Transverse colon (tissue), 4 donors: ENCODE results near the gene CACNA1I. TPM values are rescaled to one million over a fixed set of nuclear protein-coding genes. Genes with fewer than 3 reads are reported as not detected.

ENCODE experiments used
- DNase-seq: peaks from one replicate; pipeline ENCODE4 v3.0.0-alpha.2; 2019
- H3K27ac ChIP-seq, 4 donors: fragments of 200-600 bp; sonication (generic); 2 replicates each; pipeline ENCODE4 v1.5.1; 2016 to 2018; ENCODE audit warnings: inconsistent platforms in 4 of 4
- H3K27me3 ChIP-seq: fragments of 200-600 bp; sonication (generic); 2 replicates; pipeline ENCODE4 v1.5.1; 2017; ENCODE audit warnings: inconsistent platforms
- H3K36me3 ChIP-seq, 4 donors: fragments of 200-600 bp; sonication (generic); 2 replicates each; pipeline ENCODE4 v1.5.1; 2017 to 2019; ENCODE audit warnings: inconsistent platforms in 4 of 4
- H3K4me1 ChIP-seq, 4 donors: fragments of 200-600 bp; sonication (generic); 2 replicates each; pipeline ENCODE4 v1.5.1; 2017 to 2020; ENCODE audit warnings: inconsistent platforms in 4 of 4
- H3K4me3 ChIP-seq, 4 donors: fragments of 200-600 bp; sonication (generic); 1 replicate in 1 of 4; 2 replicates in 3 of 4; pipeline versions ENCODE4 v1.5.1 to v1.6.1; 2017 to 2019; ENCODE audit warnings: inconsistent platforms in 4 of 4
- H3K9me3 ChIP-seq, 2 donors: fragments of 200-600 bp; sonication (generic); 2 replicates each; pipeline ENCODE4 v1.5.1; 2017 to 2019; ENCODE audit warnings: inconsistent platforms in 2 of 2
- EP300 ChIP-seq: sonication (generic); formaldehyde crosslinking; IDR thresholded peaks from one replicate; pipeline ENCODE4 v1.6.1; 2017; ENCODE audit warnings: antibody characterized with exemption, low read depth
- POLR2A ChIP-seq: fragments of 450-650 bp; IDR thresholded peaks from one replicate; pipeline ENCODE4 v1.6.1; 2016; ENCODE audit warnings: antibody characterized with exemption, mild to moderate bottlenecking, moderate library complexity
- POLR2AphosphoS5 ChIP-seq, 3 donors: sonication (generic); formaldehyde crosslinking; IDR thresholded peaks; one replicate each; pipeline ENCODE4 v1.6.1; 2016; ENCODE audit warnings: antibody characterized with exemption in 3 of 3
- WGBS, 2 donors: methylation state at CpG; one replicate each; pipeline ENCODE4 v1.1.5; 2018; ENCODE audit warnings: low coverage in 1 of 2; 5-methylcytosine and 5-hydroxymethylcytosine counted together
- in situ Hi-C, 4 donors: fragments of 200-750 bp; cut with MboI; loops; one replicate each; pipeline versions ENCODE4 v1.15.0 to v1.15.1; 2017; ENCODE audit warnings: low sequenced_read_pairs in 3 of 4, low pct_ligation_motif_present in 1 of 4, low pct_unique_long_range_greater_than_20kb in 1 of 4
- intact Hi-C: fragments of 100-400 bp; cut with DNase I; formaldehyde crosslinking; loops from one replicate; pipeline ENCODE4 v1.15.1; 2023; ENCODE audit warnings: low total_unique reads
- total RNA-seq, 4 donors: library from RNA; depleted of rRNA; stranded (reverse); fragments of >200 nt; gene quantifications; one replicate each; pipeline ENCODE4 v1.1.0, GENCODE V29; 2016
- TF ChIP-seq, protein P1 (sequence below), 5 experiments: fragments of 200-600 bp in 3 of 5; fragments of 450-650 bp in 2 of 5; sonication (generic) in 3 of 5; IDR thresholded peaks; 1 replicate in 2 of 5; 2 replicates in 3 of 5; pipeline ENCODE4 v1.5.1; 2016 to 2017; ENCODE audit warnings: antibody characterized with exemption in 5 of 5, inconsistent platforms in 3 of 5, mild to moderate bottlenecking in 2 of 5, moderate library complexity in 1 of 5

The CACNA1I gene
- total RNA-seq, 4 donors from 2014 or later = 0.14 to 1.1 (median 0.66) TPM

DNA sequence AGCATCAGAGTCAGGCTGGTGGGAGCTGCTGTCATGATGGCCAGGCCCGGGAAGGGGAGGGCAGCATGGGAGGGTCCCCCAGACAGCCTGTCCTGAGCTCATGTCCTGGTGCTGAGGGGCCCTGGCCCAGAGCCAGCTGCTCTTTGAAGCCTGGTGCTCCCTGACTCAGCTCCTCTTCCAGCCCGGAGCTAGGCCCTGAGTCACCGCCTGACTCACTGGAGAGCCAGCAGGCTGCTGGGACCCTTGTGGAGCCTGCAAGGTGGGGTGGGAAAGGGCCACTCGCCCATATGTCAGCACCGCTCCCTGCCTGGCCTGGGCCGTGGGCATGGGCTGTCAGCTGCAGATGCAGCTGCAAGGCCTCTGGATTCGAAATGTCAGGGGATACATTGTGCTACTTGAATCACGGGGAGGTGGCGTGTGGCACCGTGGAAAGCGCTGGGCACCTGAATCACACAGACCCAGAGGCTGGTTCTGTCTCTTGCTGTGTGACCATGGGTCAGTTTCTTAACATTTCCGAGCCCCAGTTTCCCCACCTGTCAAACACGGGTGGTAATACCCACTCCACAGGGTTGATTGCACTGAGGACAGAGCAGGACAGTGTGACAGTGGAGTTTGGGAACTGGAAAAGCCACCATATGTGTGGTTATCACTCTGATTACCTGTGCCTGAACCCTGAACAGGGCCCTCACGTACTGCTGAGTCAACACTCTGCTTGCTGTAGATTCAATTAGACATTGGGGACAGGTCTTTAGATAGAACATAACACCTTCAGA is 4.4 kb downstream of the CACNA1I start:
- TF ChIP-seq, protein P1, sequence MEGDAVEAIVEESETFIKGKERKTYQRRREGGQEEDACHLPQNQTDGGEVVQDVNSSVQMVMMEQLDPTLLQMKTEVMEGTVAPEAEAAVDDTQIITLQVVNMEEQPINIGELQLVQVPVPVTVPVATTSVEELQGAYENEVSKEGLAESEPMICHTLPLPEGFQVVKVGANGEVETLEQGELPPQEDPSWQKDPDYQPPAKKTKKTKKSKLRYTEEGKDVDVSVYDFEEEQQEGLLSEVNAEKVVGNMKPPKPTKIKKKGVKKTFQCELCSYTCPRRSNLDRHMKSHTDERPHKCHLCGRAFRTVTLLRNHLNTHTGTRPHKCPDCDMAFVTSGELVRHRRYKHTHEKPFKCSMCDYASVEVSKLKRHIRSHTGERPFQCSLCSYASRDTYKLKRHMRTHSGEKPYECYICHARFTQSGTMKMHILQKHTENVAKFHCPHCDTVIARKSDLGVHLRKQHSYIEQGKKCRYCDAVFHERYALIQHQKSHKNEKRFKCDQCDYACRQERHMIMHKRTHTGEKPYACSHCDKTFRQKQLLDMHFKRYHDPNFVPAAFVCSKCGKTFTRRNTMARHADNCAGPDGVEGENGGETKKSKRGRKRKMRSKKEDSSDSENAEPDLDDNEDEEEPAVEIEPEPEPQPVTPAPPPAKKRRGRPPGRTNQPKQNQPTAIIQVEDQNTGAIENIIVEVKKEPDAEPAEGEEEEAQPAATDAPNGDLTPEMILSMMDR (IDR thresholded peaks at IDR 0.05) = no peak
- TF ChIP-seq POLR2AphosphoS5 (IDR thresholded peaks at IDR 0.05) = no peak
- no peak for TF ChIP-seq POLR2A
- TF ChIP-seq EP300 = no peak
- no peak for DNase-seq
- H3K4me3 ChIP-seq = no peak overlapping the region
- in situ Hi-C loops (no loop called here), intact Hi-C loops (no loop called here)
- H3K4me1 ChIP-seq = no peaks in the 10 kb centered on the region
- peaks cover 6% of the 10 kb centered on the region for H3K27me3 ChIP-seq
- 76% methylated on average over 14 of the region's 14 CpGs; no CpG with 5 or more reads in 1 of the 2 donors for WGBS, 2 donors
- H3K9me3 ChIP-seq = no peaks in the 10 kb centered on the region
- no peak overlapping the region for H3K27ac ChIP-seq
- H3K36me3 ChIP-seq = no peaks in the 10 kb centered on the region

DNA sequence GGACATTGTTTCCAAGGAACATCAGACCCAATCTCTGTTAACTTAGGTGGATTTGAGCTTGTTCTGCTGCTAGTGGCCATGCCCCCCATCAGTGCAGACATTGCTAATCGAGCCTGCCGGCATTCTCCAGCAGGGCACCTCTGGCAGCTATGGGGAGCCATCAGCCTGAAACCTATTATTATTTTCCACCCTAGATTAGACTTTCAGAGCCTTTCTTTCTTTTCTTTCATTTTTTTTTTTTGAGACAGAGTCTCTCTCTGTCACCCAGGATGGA is 4.9 kb downstream of the CACNA1I start:
- WGBS, 2 donors = 75 to 88% methylated on average over 2 of the region's 2 CpGs
- in situ Hi-C loops = no loop called here

DNA sequence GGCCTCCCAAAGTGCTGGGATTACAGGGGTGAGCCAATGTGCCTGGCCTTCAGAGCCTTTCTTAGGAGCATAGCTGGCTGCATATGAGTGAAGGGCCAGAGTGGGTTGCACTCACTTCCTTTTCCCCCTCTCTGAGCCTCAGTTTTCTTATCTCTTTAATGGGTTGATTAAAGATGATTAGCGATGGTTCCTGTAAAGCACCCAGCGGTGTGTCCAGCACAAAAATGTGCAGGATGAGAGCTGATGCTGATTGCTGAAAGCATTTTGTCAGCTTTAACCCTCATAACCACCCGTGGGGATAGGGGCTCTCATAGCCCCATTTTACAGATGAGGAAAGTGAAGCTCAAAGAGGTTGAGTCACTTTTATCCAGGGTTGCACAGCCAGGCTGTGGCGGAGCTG is 5.5 kb downstream of the CACNA1I start:
- in situ Hi-C loops = no loop called here
- no peaks in the 10 kb centered on the region for H3K9me3 ChIP-seq
- H3K4me1 ChIP-seq = no peaks in the 10 kb centered on the region
- H3K27me3 ChIP-seq = peaks cover 6% of the 10 kb centered on the region
- WGBS, 2 donors = 74% methylated on average over 4 of the region's 4 CpGs; no CpG with 5 or more reads in 1 of the 2 donors
- no peak overlapping the region for H3K4me3 ChIP-seq
- intact Hi-C loops = no loop called here
- no peaks in the 10 kb centered on the region for H3K36me3 ChIP-seq
- no peak for TF ChIP-seq EP300
- TF ChIP-seq, protein P1 (IDR thresholded peaks at IDR 0.05) = no peak
- TF ChIP-seq POLR2A = no peak
- no peak for TF ChIP-seq POLR2AphosphoS5 (IDR thresholded peaks at IDR 0.05)
- H3K27ac ChIP-seq = no peak overlapping the region
- DNase-seq = no peak

More for the DNA sequence above, 4.9 kb downstream of the CACNA1I start:
- TF ChIP-seq POLR2AphosphoS5 (IDR thresholded peaks at IDR 0.05) (no peak), EP300 (no peak), POLR2A (no peak)
- TF ChIP-seq, protein P1 (IDR thresholded peaks at IDR 0.05) = no peak
- intact Hi-C loops = no loop called here
- no peak for DNase-seq
- Histone ChIP-seq H3K4me3 (no peak overlapping the region), H3K27ac (no peak overlapping the region), H3K9me3 (no peaks in the 10 kb centered on the region), H3K27me3 (peaks cover 6% of the 10 kb centered on the region), H3K4me1 (no peaks in the 10 kb centered on the region), H3K36me3 (no peaks in the 10 kb centered on the region)

DNA sequence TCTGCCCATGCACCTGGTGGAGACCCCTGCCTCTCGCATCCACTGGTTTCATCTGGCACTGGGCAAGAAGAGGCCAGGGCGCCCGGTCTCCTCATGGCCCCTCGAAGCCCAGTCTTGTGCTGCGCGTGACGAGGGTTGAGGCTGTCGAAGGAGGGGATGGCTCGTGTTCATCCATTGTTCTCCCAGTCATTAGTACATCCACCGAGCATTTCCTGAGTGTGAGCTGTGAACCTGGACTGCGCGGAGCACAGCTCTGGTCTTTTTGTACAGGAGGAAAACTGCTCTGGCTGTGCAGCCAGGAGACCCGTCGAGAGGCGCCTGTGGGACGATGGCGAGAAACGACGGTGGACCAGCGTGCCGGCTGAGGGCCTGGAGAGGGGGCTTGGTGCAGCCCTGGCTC is 6.8 kb downstream of the CACNA1I start:
- Histone ChIP-seq H3K27ac (no peak overlapping the region), H3K27me3 (peaks cover 6% of the 10 kb centered on the region), H3K4me1 (no peaks in the 10 kb centered on the region), H3K36me3 (no peaks in the 10 kb centered on the region), H3K4me3 (no peak overlapping the region), H3K9me3 (no peaks in the 10 kb centered on the region)
- 85% methylated on average over 21 of the region's 21 CpGs; no CpG with 5 or more reads in 1 of the 2 donors for WGBS, 2 donors
- TF ChIP-seq POLR2A = no peak
- TF ChIP-seq, protein P1 (IDR thresholded peaks at IDR 0.05) = no peak
- TF ChIP-seq EP300 = no peak
- TF ChIP-seq POLR2AphosphoS5 (IDR thresholded peaks at IDR 0.05) = no peak
- DNase-seq = no peak
- in situ Hi-C loops = no loop called here
- intact Hi-C loops = no loop called here
